ENCODE results near the gene TTLL1. TPM values are rescaled to one million over a fixed set of nuclear protein-coding genes. Genes with fewer than 3 reads are reported as not detected.

Gene TTLL1
- total and polyA plus RNA-seq, 4 donors, result 0.50 to 2.2 (median 1.1) TPM

GRCh38 chr22:42997582-42998090 is 91.6 kb downstream of the TTLL1 start:
- TF ChIP-seq EGR1 (IDR thresholded peaks at IDR 0.05; ENCODE audit: low read depth in 2 of 2) (no peak), HNF4A (conservative IDR thresholded peaks at IDR 0.05) (no peak), MAX (IDR thresholded peaks at IDR 0.05) (no peak), SP1 (IDR thresholded peaks at IDR 0.05) (no peak), TAF1 (conservative IDR thresholded peaks at IDR 0.05) (no peak), RAD21 (IDR thresholded peaks at IDR 0.05) (no peak), ZBTB33 (IDR thresholded peaks at IDR 0.05) (no peak), HNF4G (IDR thresholded peaks at IDR 0.05) (no peak), GABPA (IDR thresholded peaks at IDR 0.05 in 1 of 2, conservative IDR thresholded peaks at IDR 0.05 in 1 of 2) (no peak), REST (IDR thresholded peaks at IDR 0.05) (no peak), YY1 (IDR thresholded peaks at IDR 0.05) (no peak), ATF3 (IDR thresholded peaks at IDR 0.05) (no peak), JUND (IDR thresholded peaks at IDR 0.05) (no peak), FOXA1 (IDR thresholded peaks at IDR 0.05) (no peak)
- H3K4me1 ChIP-seq (ENCODE audit: control insufficient read depth in 4 of 4, insufficient read depth in 4 of 4, low read length in 3 of 4), result peaks cover 31 to 50% (median 39%) of the 10 kb centered on the region in 4 donors
- H3K9me3 ChIP-seq (ENCODE audit: control insufficient read depth in 4 of 4, low read length in 3 of 4), result no peaks in the 10 kb centered on the region
- WGBS, result 73% methylated on average over 6 of the region's 6 CpGs
- H3K27me3 ChIP-seq (ENCODE audit: control insufficient read depth in 4 of 4, insufficient read depth in 4 of 4, low read length in 3 of 4), result no peaks in the 10 kb centered on the region
- H3K36me3 ChIP-seq (ENCODE audit: control insufficient read depth in 4 of 4, insufficient read depth in 3 of 4, low read depth in 1 of 4, low read length in 3 of 4), result no peaks in the 10 kb centered on the region
- H3K9ac ChIP-seq (ENCODE audit: low read depth in 1 of 2, low read length in 2 of 2), result no peak overlapping the region
- H3K4me3 ChIP-seq (ENCODE audit: low read depth in 1 of 3, low read length in 3 of 3), result no peak overlapping the region
- DNase-seq (ENCODE audit: low spot score), result no peak
- H3K27ac ChIP-seq (ENCODE audit: low read depth in 1 of 2, low read length in 2 of 2), result peak overlapping the region; percentile 23 to 31

GRCh38 chr22:42996646-42997365 is 92.4 kb downstream of the TTLL1 start:
- WGBS, result 61% methylated on average over 10 of the region's 10 CpGs
- Histone ChIP-seq H3K27me3 (ENCODE audit: control insufficient read depth in 4 of 4, insufficient read depth in 4 of 4, low read length in 3 of 4) (no peaks in the 10 kb centered on the region), H3K9me3 (ENCODE audit: control insufficient read depth in 4 of 4, low read length in 3 of 4) (no peaks in the 10 kb centered on the region), H3K27ac (ENCODE audit: low read depth in 1 of 2, low read length in 2 of 2) (peak overlapping the region; percentile 12 to 19), H3K4me3 (ENCODE audit: low read depth in 1 of 3, low read length in 3 of 3) (no peak overlapping the region), H3K4me1 (ENCODE audit: control insufficient read depth in 4 of 4, insufficient read depth in 4 of 4, low read length in 3 of 4) (peaks cover 31 to 44% (median 36%) of the 10 kb centered on the region in 4 donors), H3K9ac (ENCODE audit: low read depth in 1 of 2, low read length in 2 of 2) (no peak overlapping the region), H3K36me3 (ENCODE audit: control insufficient read depth in 4 of 4, insufficient read depth in 3 of 4, low read depth in 1 of 4, low read length in 3 of 4) (no peaks in the 10 kb centered on the region)
- TF ChIP-seq JUND (IDR thresholded peaks at IDR 0.05), result no peak
- TF ChIP-seq FOXA1 (IDR thresholded peaks at IDR 0.05), result no peak
- no peak for TF ChIP-seq SP1 (IDR thresholded peaks at IDR 0.05)
- no peak for TF ChIP-seq HNF4G (IDR thresholded peaks at IDR 0.05)
- no peak for TF ChIP-seq CTCF (IDR thresholded peaks at IDR 0.05; ENCODE audit: low read depth, low read length, missing input control)
- TF ChIP-seq TAF1 (conservative IDR thresholded peaks at IDR 0.05), result no peak
- TF ChIP-seq ATF3 (IDR thresholded peaks at IDR 0.05), result no peak
- TF ChIP-seq NR2F2 (IDR thresholded peaks at IDR 0.05), result no peak
- DNase-seq (ENCODE audit: low spot score), result no peak

Data from liver (tissue), 9 donors.